H1 (cell line): ENCODE data around the gene HS1BP3.

Experiments
- CTCF ChIP-seq, 3 experiments: IDR thresholded peaks; 1 replicate in 2 of 3; 2 replicates in 1 of 3; pipeline versions ENCODE4 v1.5.1 to v1.6.1; 2011; ENCODE audit warnings: low read length in 3 of 3, mild to moderate bottlenecking in 3 of 3, inconsistent platforms in 2 of 3, low read depth in 1 of 3, moderate library complexity in 1 of 3; ENCODE audit not compliant: insufficient read depth in 1 of 3; ENCODE audit errors: control extremely low read depth in 1 of 3
- SP2 ChIP-seq: IDR thresholded peaks from 2 replicates; pipeline ENCODE4 v1.6.1; 2012; ENCODE audit warnings: mild to moderate bottlenecking, low read length, inconsistent platforms

- no peak for TF ChIP-seq CTCF (IDR thresholded peaks at IDR 0.05; ENCODE audit: control extremely low read depth in 1 of 3, insufficient read depth in 1 of 3, low read depth in 1 of 3, low read length in 3 of 3)
- no peak for TF ChIP-seq SP2
Measured at GRCh38 chr2:20578266-20578894, 72.5 kb downstream of the HS1BP3 start.
